WI38 (cell line): Measurements from ENCODE around the gene LRRC7.

Experiments
- H3K4me3 ChIP-seq: 2 replicates; pipeline ENCODE4 v1.5.1; 2011; ENCODE audit warnings: low read depth, mild to moderate bottlenecking, control low read depth, low read length
- CTCF ChIP-seq: IDR thresholded peaks from 2 replicates; pipeline ENCODE4 v1.5.1; 2012; ENCODE audit warnings: low read depth, mild to moderate bottlenecking, control low read depth, low read length

LRRC7 gene

GRCh38 chr1:69528376-69528775 lies 39.3 kb upstream of the LRRC7 start:
- H3K4me3 ChIP-seq = no peak overlapping the region
- no peak for TF ChIP-seq CTCF

GRCh38 chr1:69533343-69533742 lies 34.4 kb upstream of the LRRC7 start:
- no peak overlapping the region for H3K4me3 ChIP-seq

GRCh38 chr1:69534829-69535228 lies 32.9 kb upstream of the LRRC7 start:
- TF ChIP-seq CTCF = no peak

More at GRCh38 chr1:69533343-69533742, 34.4 kb upstream of the LRRC7 start:
- TF ChIP-seq CTCF = no peak

GRCh38 chr1:69535490-69535889 lies 32.2 kb upstream of the LRRC7 start:
- TF ChIP-seq CTCF = no peak
- H3K4me3 ChIP-seq = no peak overlapping the region

More at GRCh38 chr1:69534829-69535228, 32.9 kb upstream of the LRRC7 start:
- no peak overlapping the region for H3K4me3 ChIP-seq

GRCh38 chr1:69540052-69540451 lies 27.7 kb upstream of the LRRC7 start:
- TF ChIP-seq CTCF = no peak
- H3K4me3 ChIP-seq = no peak overlapping the region

- H3K4me3 ChIP-seq = no peak overlapping the region
- TF ChIP-seq CTCF = no peak
Observed at GRCh38 chr1:69551476-69552324, 16.0 kb upstream of the LRRC7 start.

- no peak for TF ChIP-seq CTCF
Observed at GRCh38 chr1:69553726-69554125, 14.0 kb upstream of the LRRC7 start.

More at GRCh38 chr1:69553726-69554125, 14.0 kb upstream of the LRRC7 start:
- no peak overlapping the region for H3K4me3 ChIP-seq
